ENCODE results near the gene PIK3C2B.

The PIK3C2B gene

GRCh38 chr1:204507317-204508105 is 12.9 kb upstream of the PIK3C2B start:
- Histone ChIP-seq H3K36me3 (ENCODE audit: control insufficient read depth in 2 of 2, insufficient read depth in 2 of 2, low read length in 2 of 2) (no peaks in the 10 kb centered on the region), H3K27me3 (ENCODE audit: control insufficient read depth in 2 of 2, insufficient read depth in 2 of 2, low read length in 2 of 2) (no peaks in the 10 kb centered on the region), H3K4me3 (ENCODE audit: low read length in 2 of 2) (peak overlapping the region; percentile 71 to 79), H3K9me3 (ENCODE audit: control insufficient read depth in 2 of 2, low read length in 2 of 2) (no peaks in the 10 kb centered on the region), H3K9ac (ENCODE audit: low read depth in 1 of 2, low read length in 2 of 2) (peak overlapping the region; percentile 66 to 73), H3K4me1 (ENCODE audit: control insufficient read depth in 2 of 2, insufficient read depth in 2 of 2, low read length in 2 of 2) (peaks cover 8 to 15% of the 10 kb centered on the region in 2 donors), H3K27ac (ENCODE audit: low read depth in 2 of 2, low read length in 2 of 2) (peak overlapping the region; percentile 81 to 89)

- Histone ChIP-seq H3K27ac (ENCODE audit: low read depth in 2 of 2, low read length in 2 of 2) (peak overlapping the region; percentile 81 to 89), H3K4me1 (ENCODE audit: control insufficient read depth in 2 of 2, insufficient read depth in 2 of 2, low read length in 2 of 2) (peaks cover 8 to 15% of the 10 kb centered on the region in 2 donors), H3K9ac (ENCODE audit: low read depth in 1 of 2, low read length in 2 of 2) (peak overlapping the region; percentile 66 to 73), H3K4me3 (ENCODE audit: low read length in 2 of 2) (peak overlapping the region; percentile 71 to 79), H3K9me3 (ENCODE audit: control insufficient read depth in 2 of 2, low read length in 2 of 2) (no peaks in the 10 kb centered on the region), H3K36me3 (ENCODE audit: control insufficient read depth in 2 of 2, insufficient read depth in 2 of 2, low read length in 2 of 2) (no peaks in the 10 kb centered on the region), H3K27me3 (ENCODE audit: control insufficient read depth in 2 of 2, insufficient read depth in 2 of 2, low read length in 2 of 2) (no peaks in the 10 kb centered on the region)
Observed at GRCh38 chr1:204506969-204507316, 12.3 kb upstream of the PIK3C2B start.

GRCh38 chr1:204506201-204506968 is 11.8 kb upstream of the PIK3C2B start:
- Histone ChIP-seq H3K9ac (ENCODE audit: low read depth in 1 of 2, low read length in 2 of 2) (peak overlapping the region; percentile 72 to 73), H3K9me3 (ENCODE audit: control insufficient read depth in 2 of 2, low read length in 2 of 2) (no peaks in the 10 kb centered on the region), H3K36me3 (ENCODE audit: control insufficient read depth in 2 of 2, insufficient read depth in 2 of 2, low read length in 2 of 2) (no peaks in the 10 kb centered on the region)

GRCh38 chr1:204505674-204506200 is 11.1 kb upstream of the PIK3C2B start:
- H3K9me3 ChIP-seq (ENCODE audit: control insufficient read depth in 2 of 2, low read length in 2 of 2) = no peaks in the 10 kb centered on the region
- no peaks in the 10 kb centered on the region for H3K27me3 ChIP-seq (ENCODE audit: control insufficient read depth in 2 of 2, insufficient read depth in 2 of 2, low read length in 2 of 2)
- H3K27ac ChIP-seq (ENCODE audit: low read depth in 2 of 2, low read length in 2 of 2) = peak overlapping the region; percentile 69 to 89
- peak overlapping the region; percentile 47 to 72 for H3K9ac ChIP-seq (ENCODE audit: low read depth in 1 of 2, low read length in 2 of 2)
- H3K4me1 ChIP-seq (ENCODE audit: control insufficient read depth in 2 of 2, insufficient read depth in 2 of 2, low read length in 2 of 2) = peaks cover 8 to 15% of the 10 kb centered on the region in 2 donors
- no peaks in the 10 kb centered on the region for H3K36me3 ChIP-seq (ENCODE audit: control insufficient read depth in 2 of 2, insufficient read depth in 2 of 2, low read length in 2 of 2)
- peak overlapping the region; percentile 71 to 79 for H3K4me3 ChIP-seq (ENCODE audit: low read length in 2 of 2)

More at GRCh38 chr1:204506201-204506968, 11.8 kb upstream of the PIK3C2B start:
- no peaks in the 10 kb centered on the region for H3K27me3 ChIP-seq (ENCODE audit: control insufficient read depth in 2 of 2, insufficient read depth in 2 of 2, low read length in 2 of 2)
- H3K4me3 ChIP-seq (ENCODE audit: low read length in 2 of 2) = peak overlapping the region; percentile 71 to 79
- peak overlapping the region; percentile 81 to 89 for H3K27ac ChIP-seq (ENCODE audit: low read depth in 2 of 2, low read length in 2 of 2)
- peaks cover 8 to 15% of the 10 kb centered on the region in 2 donors for H3K4me1 ChIP-seq (ENCODE audit: control insufficient read depth in 2 of 2, insufficient read depth in 2 of 2, low read length in 2 of 2)

GRCh38 chr1:204503913-204504519 is 9.4 kb upstream of the PIK3C2B start:
- peaks cover 8 to 15% of the 10 kb centered on the region in 2 donors for H3K4me1 ChIP-seq (ENCODE audit: control insufficient read depth in 2 of 2, insufficient read depth in 2 of 2, low read length in 2 of 2)
- H3K36me3 ChIP-seq (ENCODE audit: control insufficient read depth in 2 of 2, insufficient read depth in 2 of 2, low read length in 2 of 2) = no peaks in the 10 kb centered on the region
- H3K9me3 ChIP-seq (ENCODE audit: control insufficient read depth in 2 of 2, low read length in 2 of 2) = no peaks in the 10 kb centered on the region
- no peak overlapping the region for H3K27ac ChIP-seq (ENCODE audit: low read depth in 2 of 2, low read length in 2 of 2)
- no peaks in the 10 kb centered on the region for H3K27me3 ChIP-seq (ENCODE audit: control insufficient read depth in 2 of 2, insufficient read depth in 2 of 2, low read length in 2 of 2)
- H3K9ac ChIP-seq (ENCODE audit: low read depth in 1 of 2, low read length in 2 of 2) = no peak overlapping the region
- no peak overlapping the region for H3K4me3 ChIP-seq (ENCODE audit: low read length in 2 of 2)

GRCh38 chr1:204503122-204503912 is 8.7 kb upstream of the PIK3C2B start:
- H3K4me1 ChIP-seq (ENCODE audit: control insufficient read depth in 2 of 2, insufficient read depth in 2 of 2, low read length in 2 of 2) = peaks cover 8 to 15% of the 10 kb centered on the region in 2 donors
- no peaks in the 10 kb centered on the region for H3K9me3 ChIP-seq (ENCODE audit: control insufficient read depth in 2 of 2, low read length in 2 of 2)
- H3K36me3 ChIP-seq (ENCODE audit: control insufficient read depth in 2 of 2, insufficient read depth in 2 of 2, low read length in 2 of 2) = no peaks in the 10 kb centered on the region
- no peak overlapping the region for H3K4me3 ChIP-seq (ENCODE audit: low read length in 2 of 2)
- no peak overlapping the region for H3K9ac ChIP-seq (ENCODE audit: low read depth in 1 of 2, low read length in 2 of 2)
- H3K27me3 ChIP-seq (ENCODE audit: control insufficient read depth in 2 of 2, insufficient read depth in 2 of 2, low read length in 2 of 2) = no peaks in the 10 kb centered on the region
- H3K27ac ChIP-seq (ENCODE audit: low read depth in 2 of 2, low read length in 2 of 2) = no peak overlapping the region

GRCh38 chr1:204502241-204502640 is 7.6 kb upstream of the PIK3C2B start:
- no peaks in the 10 kb centered on the region for H3K36me3 ChIP-seq (ENCODE audit: control insufficient read depth in 2 of 2, insufficient read depth in 2 of 2, low read length in 2 of 2)
- H3K27me3 ChIP-seq (ENCODE audit: control insufficient read depth in 2 of 2, insufficient read depth in 2 of 2, low read length in 2 of 2) = no peaks in the 10 kb centered on the region
- no peaks in the 10 kb centered on the region for H3K9me3 ChIP-seq (ENCODE audit: control insufficient read depth in 2 of 2, low read length in 2 of 2)
- H3K4me1 ChIP-seq (ENCODE audit: control insufficient read depth in 2 of 2, insufficient read depth in 2 of 2, low read length in 2 of 2) = peaks cover 4 to 12% of the 10 kb centered on the region in 2 donors
- no peak overlapping the region for H3K4me3 ChIP-seq (ENCODE audit: low read length in 2 of 2)
- no peak overlapping the region for H3K27ac ChIP-seq (ENCODE audit: low read depth in 2 of 2, low read length in 2 of 2)
- H3K9ac ChIP-seq (ENCODE audit: low read depth in 1 of 2, low read length in 2 of 2) = no peak overlapping the region

GRCh38 chr1:204499511-204500468 is 5.2 kb upstream of the PIK3C2B start:
- H3K4me3 ChIP-seq (ENCODE audit: low read length in 2 of 2) = no peak overlapping the region
- peaks cover 8% of the 10 kb centered on the region in 2 donors for H3K4me1 ChIP-seq (ENCODE audit: control insufficient read depth in 2 of 2, insufficient read depth in 2 of 2, low read length in 2 of 2)
- no peaks in the 10 kb centered on the region for H3K36me3 ChIP-seq (ENCODE audit: control insufficient read depth in 2 of 2, insufficient read depth in 2 of 2, low read length in 2 of 2)
- no peak overlapping the region for H3K9ac ChIP-seq (ENCODE audit: low read depth in 1 of 2, low read length in 2 of 2)
- no peak overlapping the region for H3K27ac ChIP-seq (ENCODE audit: low read depth in 2 of 2, low read length in 2 of 2)
- H3K27me3 ChIP-seq (ENCODE audit: control insufficient read depth in 2 of 2, insufficient read depth in 2 of 2, low read length in 2 of 2) = no peaks in the 10 kb centered on the region
- H3K9me3 ChIP-seq (ENCODE audit: control insufficient read depth in 2 of 2, low read length in 2 of 2) = no peaks in the 10 kb centered on the region

GRCh38 chr1:204498981-204499380 is 4.4 kb upstream of the PIK3C2B start:
- H3K9ac ChIP-seq (ENCODE audit: low read depth in 1 of 2, low read length in 2 of 2) = no peak overlapping the region
- H3K4me3 ChIP-seq (ENCODE audit: low read length in 2 of 2) = no peak overlapping the region
- H3K4me1 ChIP-seq (ENCODE audit: control insufficient read depth in 2 of 2, insufficient read depth in 2 of 2, low read length in 2 of 2) = peaks cover 8 to 11% of the 10 kb centered on the region in 2 donors
- H3K27me3 ChIP-seq (ENCODE audit: control insufficient read depth in 2 of 2, insufficient read depth in 2 of 2, low read length in 2 of 2) = no peaks in the 10 kb centered on the region
- H3K36me3 ChIP-seq (ENCODE audit: control insufficient read depth in 2 of 2, insufficient read depth in 2 of 2, low read length in 2 of 2) = no peaks in the 10 kb centered on the region
- H3K27ac ChIP-seq (ENCODE audit: low read depth in 2 of 2, low read length in 2 of 2) = no peak overlapping the region
- no peaks in the 10 kb centered on the region for H3K9me3 ChIP-seq (ENCODE audit: control insufficient read depth in 2 of 2, low read length in 2 of 2)

Data from mucosa of rectum (tissue), 2 donors.